NCI-H748 treated with DMSO at 0.1 percent for 48 hours (cell line): ENCODE data around the gene MERTK.
"Not testable (repeated sequence)": the region's sequence is repeated elsewhere in the genome, so short reads cannot be mapped to it uniquely, and the experiment has no call there.

Experiments used
- DNase-seq: peaks from one replicate; lab custom pipeline; 2025; lab: John Stamatoyannopoulos, UW

The MERTK gene

GRCh38 chr2:111909997-111910396 is 11.6 kb downstream of the MERTK start:
- not testable (repeated sequence) for DNase-seq

- DNase-seq: no peak
Measured at GRCh38 chr2:111910609-111911277, 12.3 kb downstream of the MERTK start.

- DNase-seq: not testable (repeated sequence)
Measured at GRCh38 chr2:111911295-111911977, 13.0 kb downstream of the MERTK start.

- DNase-seq: no peak
Measured at GRCh38 chr2:111912547-111912946, 14.1 kb downstream of the MERTK start.

GRCh38 chr2:111917106-111917505 is 18.7 kb downstream of the MERTK start:
- no peak for DNase-seq

DNA sequence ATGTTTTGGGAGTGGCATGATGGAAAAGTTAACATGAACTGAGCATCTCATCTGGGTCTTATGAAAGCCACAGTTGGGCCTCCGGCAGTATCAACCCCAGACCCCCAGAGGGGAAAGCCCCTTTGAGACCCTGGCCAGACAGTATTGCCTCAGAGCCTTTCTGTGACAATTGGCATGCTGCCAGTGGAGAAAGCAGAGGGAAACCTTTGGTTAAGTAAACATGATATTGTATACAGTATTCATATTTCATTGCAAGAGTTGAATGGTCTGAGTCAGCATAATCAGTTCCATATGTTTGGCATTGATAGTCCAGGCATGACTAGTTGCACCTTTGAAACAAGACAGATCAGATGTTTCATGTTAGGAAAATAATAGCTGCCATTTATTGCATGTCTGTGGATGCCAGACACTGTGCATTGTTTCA is 20.0 kb downstream of the MERTK start:
- DNase-seq: no peak

DNA sequence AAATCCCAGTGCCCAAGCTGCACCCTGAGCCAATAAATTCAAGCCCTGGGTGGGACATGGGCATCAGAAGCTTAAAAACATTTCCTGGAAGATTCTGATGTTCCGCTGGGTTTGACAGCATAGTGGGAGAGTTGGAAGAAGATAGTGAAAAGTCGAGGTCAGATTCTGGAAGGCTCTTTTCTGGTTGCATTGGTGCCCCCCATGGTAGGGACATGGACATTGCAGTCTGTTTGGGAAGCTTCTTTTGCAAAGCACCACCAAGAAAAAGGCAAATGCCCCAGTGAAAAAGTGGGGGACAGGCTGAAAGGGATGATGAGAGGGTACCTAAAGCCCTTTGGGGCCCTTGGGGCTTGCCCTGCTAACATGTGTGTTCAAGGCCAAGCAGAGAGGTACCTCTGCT is 21.0 kb downstream of the MERTK start:
- no peak for DNase-seq

DNA sequence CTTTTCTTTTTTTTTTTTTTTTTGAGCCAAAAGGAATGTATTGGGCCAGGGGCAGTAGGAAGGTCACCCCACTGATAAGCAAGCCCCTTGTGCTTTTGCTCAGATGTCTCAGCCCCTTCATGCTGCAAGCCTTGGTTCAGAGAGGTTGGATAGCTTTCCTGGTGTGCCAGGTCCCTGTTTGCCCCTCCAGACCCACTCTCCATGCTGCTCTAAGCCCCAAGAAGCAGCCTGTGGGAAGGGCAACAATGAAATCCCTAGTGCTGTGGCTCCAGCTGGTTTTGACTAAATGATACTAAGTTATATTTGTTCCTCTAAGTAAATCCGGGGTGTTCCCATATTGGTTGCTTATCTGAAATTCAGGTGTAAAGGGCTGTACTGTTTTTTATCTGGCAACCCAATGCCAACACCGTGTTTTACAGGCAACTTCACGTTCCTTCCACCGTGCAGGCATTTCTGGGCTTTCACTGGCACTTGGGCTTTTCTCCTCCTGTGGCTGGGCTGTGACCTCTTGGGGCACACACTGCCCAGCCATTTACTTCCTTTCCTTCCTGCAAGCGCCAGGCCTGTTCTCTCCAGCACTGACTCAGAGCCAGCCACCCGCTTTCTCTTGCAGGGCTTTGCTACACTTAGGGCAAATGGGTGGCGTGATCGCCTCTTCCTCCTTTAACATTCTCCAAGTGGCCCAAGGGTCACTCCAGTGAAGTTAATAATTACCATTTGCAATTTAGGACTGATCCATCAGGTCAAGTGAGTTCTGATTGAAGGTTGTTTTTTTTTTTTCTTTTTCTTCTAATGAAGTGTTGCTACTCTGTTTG is 21.6 kb downstream of the MERTK start:
- DNase-seq: no peak

GRCh38 chr2:111923276-111923804 is 24.9 kb downstream of the MERTK start:
- DNase-seq: no peak

GRCh38 chr2:111924617-111925107 is 26.3 kb downstream of the MERTK start:
- no peak for DNase-seq

DNA sequence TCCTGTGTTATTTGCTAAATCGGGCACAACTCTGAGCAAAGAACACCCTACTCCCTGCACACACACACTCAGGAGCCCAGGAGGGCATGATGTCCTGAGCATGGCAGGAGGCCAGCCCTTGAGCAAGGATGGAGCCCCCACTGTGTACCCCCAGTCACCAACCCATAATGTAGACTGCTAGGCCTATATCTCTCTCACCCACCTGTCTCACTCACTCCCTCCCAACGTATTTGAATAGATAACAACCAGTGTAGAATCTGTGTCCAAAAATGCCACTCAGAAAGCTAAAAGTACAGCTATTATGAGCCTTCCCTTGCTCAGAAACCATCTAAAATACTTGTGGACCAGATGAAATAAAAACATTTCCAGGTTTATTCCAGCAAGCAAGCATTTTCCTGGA is 29.3 kb downstream of the MERTK start:
- no peak for DNase-seq

- no peak for DNase-seq
Measured at GRCh38 chr2:111930409-111930808, 32.0 kb downstream of the MERTK start.

- DNase-seq: no peak
Measured at GRCh38 chr2:111930875-111931274, 32.5 kb downstream of the MERTK start.

DNA sequence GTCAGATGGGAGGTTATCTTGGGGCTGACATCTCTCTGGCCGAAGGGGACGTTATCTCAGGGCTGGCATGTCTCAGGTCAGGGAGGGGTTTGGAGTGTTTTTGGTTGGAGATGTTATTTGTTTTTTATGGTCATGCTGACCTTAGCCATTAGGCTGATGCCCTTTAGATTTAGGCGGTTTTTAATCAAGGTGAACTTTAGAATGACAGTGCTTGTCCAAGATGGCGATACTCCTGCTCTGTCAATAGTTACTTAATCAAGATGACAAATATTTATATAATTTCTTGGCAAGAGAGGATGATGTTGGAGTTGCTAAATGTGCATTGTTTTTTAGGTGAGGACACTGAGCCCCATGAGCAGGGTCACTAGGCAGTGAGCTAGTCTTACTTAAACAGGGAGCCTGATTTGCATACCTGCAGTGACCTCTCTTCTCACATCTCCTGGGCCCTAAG is 34.5 kb downstream of the MERTK start:
- DNase-seq: no peak

DNA sequence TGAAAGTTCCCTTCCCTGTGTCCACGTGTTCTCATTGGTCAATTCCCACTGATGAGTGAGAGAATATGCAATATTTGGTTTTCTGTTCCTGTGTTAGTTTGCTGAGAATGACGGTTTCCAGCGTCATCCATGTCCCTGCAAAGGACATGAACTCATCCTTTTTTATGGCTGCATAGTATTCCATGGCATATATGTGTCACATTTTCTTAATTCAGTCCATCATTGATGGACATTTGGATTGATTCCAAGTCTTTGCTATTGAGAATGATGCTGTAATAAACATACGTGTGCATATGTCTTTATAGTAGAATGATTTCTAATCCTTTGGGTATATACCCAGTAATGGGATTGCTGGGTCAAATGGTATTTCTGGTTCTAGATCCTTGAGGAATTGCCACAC is 35.5 kb downstream of the MERTK start:
- not testable (repeated sequence) for DNase-seq

GRCh38 chr2:111936881-111937280 is 38.5 kb downstream of the MERTK start:
- no peak for DNase-seq

- no peak for DNase-seq
Measured at GRCh38 chr2:111938392-111938791, 40.0 kb downstream of the MERTK start.

- no peak for DNase-seq
Measured at GRCh38 chr2:111940333-111941196, 42.2 kb downstream of the MERTK start.

- no peak for DNase-seq
Measured at GRCh38 chr2:111941531-111941930, 43.1 kb downstream of the MERTK start.

- DNase-seq: no peak
Measured at GRCh38 chr2:111944531-111945210, 46.3 kb downstream of the MERTK start.
